Mucosa of descending colon (tissue), 3 donors: ENCODE data around the gene BCL2L15. TPM values are rescaled to one million over a fixed set of nuclear protein-coding genes. Genes with fewer than 3 reads are reported as not detected.

Experiments
- ATAC-seq: fragments of 200-7000 bp; cut with Tn5 transposase; one replicate; pipeline ENCODE4 v1.9.1; 2020; ENCODE audit warnings: mild to moderate bottlenecking, moderate library complexity
- DNase-seq, 3 donors: peaks; one replicate each; pipeline ENCODE4 v3.0.0-alpha.2; 2020
- H3K36me3 ChIP-seq: fragments of 200-600 bp; one replicate; pipeline ENCODE4 v1.8.0; 2021; ENCODE audit warnings: low read depth, mild to moderate bottlenecking
- H3K4me1 ChIP-seq: fragments of 200-600 bp; one replicate; pipeline ENCODE4 v1.8.0; 2021; ENCODE audit warnings: low read depth, mild to moderate bottlenecking
- H3K4me3 ChIP-seq: fragments of 200-600 bp; one replicate; pipeline ENCODE4 v1.8.0; 2021; ENCODE audit warnings: mild to moderate bottlenecking
- H3K9me3 ChIP-seq: fragments of 200-600 bp; one replicate; pipeline ENCODE4 v1.8.0; 2021; ENCODE audit warnings: mild to moderate bottlenecking
- intact Hi-C, 2 donors: fragments of 100-400 bp; cut with DNase I in 1 of 2; cut with micrococcal nuclease in 1 of 2; formaldehyde crosslinking; loops; one replicate each; pipeline versions ENCODE4 v1.11.0 to v1.11.1; 2022; cut with DNase I, micrococcal nuclease
- total RNA-seq, 3 donors: library from RNA; stranded (reverse); fragmentation: NEBNext Ultra II Directional in 2 of 3; extraction: Animal tissue kit (Norgen Biotek cat#: 25700) in 2 of 3; gene quantifications; one replicate each; pipeline versions ENCODE4 v1.2.1 to v1.2.4, GENCODE V29; 2021 to 2023
- TF ChIP-seq, protein P1 (sequence below): fragments of 200-600 bp; IDR thresholded peaks from one replicate; pipeline ENCODE4 v1.8.0; 2022; ENCODE audit warnings: antibody characterized with exemption, mild to moderate bottlenecking
- donor health status: DM: no; HTN: no; CAD: no; lungs with moderate emphysema.
- donor health status: DM: no; HTN: no; CAD: no.
- donor health status: DM: no; HTN: yes; CAD: no.

BCL2L15 gene
- total RNA-seq, 3 donors from 2014 or later, result 72.4 to 197 (median 153) TPM

- ATAC-seq (no peak), DNase-seq (no peak)
- Histone ChIP-seq H3K36me3 (no peaks in the 10 kb centered on the region), H3K4me3 (no peak overlapping the region), H3K9me3 (no peaks in the 10 kb centered on the region), H3K4me1 (no peaks in the 10 kb centered on the region)
- TF ChIP-seq, protein P1, sequence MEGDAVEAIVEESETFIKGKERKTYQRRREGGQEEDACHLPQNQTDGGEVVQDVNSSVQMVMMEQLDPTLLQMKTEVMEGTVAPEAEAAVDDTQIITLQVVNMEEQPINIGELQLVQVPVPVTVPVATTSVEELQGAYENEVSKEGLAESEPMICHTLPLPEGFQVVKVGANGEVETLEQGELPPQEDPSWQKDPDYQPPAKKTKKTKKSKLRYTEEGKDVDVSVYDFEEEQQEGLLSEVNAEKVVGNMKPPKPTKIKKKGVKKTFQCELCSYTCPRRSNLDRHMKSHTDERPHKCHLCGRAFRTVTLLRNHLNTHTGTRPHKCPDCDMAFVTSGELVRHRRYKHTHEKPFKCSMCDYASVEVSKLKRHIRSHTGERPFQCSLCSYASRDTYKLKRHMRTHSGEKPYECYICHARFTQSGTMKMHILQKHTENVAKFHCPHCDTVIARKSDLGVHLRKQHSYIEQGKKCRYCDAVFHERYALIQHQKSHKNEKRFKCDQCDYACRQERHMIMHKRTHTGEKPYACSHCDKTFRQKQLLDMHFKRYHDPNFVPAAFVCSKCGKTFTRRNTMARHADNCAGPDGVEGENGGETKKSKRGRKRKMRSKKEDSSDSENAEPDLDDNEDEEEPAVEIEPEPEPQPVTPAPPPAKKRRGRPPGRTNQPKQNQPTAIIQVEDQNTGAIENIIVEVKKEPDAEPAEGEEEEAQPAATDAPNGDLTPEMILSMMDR, result no peak
- intact Hi-C loops, result no loop called here
These were observed 52.7 kb downstream of the BCL2L15 start for GRCh38 chr1:113834716-113835115.

Other genes starting within 250 kb of the BCL2L15 start
- gene PHTF1, start 128.1 kb downstream of the BCL2L15 start, total RNA-seq, result 10 to 100 TPM in 2 of 3 donors, 1 to 10 TPM in 1; 8.7 to 14.6 (median 10.8) TPM
- gene RSBN1, start 75.1 kb downstream of the BCL2L15 start, total RNA-seq, result 10 to 100 TPM; 24.1 to 36.5 (median 28.3) TPM
- gene PTPN22, start 15.9 kb downstream of the BCL2L15 start, total RNA-seq, result 1 to 10 TPM; 4.3 to 8.3 (median 5.2) TPM
- gene AP4B1, start 17.2 kb upstream of the BCL2L15 start, total RNA-seq, result 10 to 100 TPM; 26.6 to 40.0 (median 28.7) TPM
- gene DCLRE1B, start 17.7 kb upstream of the BCL2L15 start, total RNA-seq, result 1 to 10 TPM; 4.2 to 6.0 (median 5.2) TPM
- 10 to 100 TPM; 66.0 to 99.7 (median 68.8) TPM for gene HIPK1, start 41.7 kb upstream of the BCL2L15 start, total RNA-seq
- 10 to 100 TPM in 2 of 3 donors, 1 to 10 TPM in 1; 5.4 to 51.1 (median 28.2) TPM for gene OLFML3, start 91.9 kb upstream of the BCL2L15 start, total RNA-seq